Stimulated activated CD4-positive, alpha-beta T cell treated with anti-CD3 and anti-CD28 coated beads, Interleukin-1b, Interleukin-23, amount 100 ng/mL, for 1 hour (primary cell): Measurements from ENCODE around the gene PCDHGA6.
"Not testable (repeated sequence)": the region's sequence is repeated elsewhere in the genome, so short reads cannot be mapped to it uniquely, and the experiment has no call there.

Experiments used
- DNase-seq, 2 donors: peaks; one replicate each; pipeline ENCODE4 v3.0.0-alpha.2; 2020; ENCODE audit warnings: low read depth in 2 of 2

Gene PCDHGA6

DNA sequence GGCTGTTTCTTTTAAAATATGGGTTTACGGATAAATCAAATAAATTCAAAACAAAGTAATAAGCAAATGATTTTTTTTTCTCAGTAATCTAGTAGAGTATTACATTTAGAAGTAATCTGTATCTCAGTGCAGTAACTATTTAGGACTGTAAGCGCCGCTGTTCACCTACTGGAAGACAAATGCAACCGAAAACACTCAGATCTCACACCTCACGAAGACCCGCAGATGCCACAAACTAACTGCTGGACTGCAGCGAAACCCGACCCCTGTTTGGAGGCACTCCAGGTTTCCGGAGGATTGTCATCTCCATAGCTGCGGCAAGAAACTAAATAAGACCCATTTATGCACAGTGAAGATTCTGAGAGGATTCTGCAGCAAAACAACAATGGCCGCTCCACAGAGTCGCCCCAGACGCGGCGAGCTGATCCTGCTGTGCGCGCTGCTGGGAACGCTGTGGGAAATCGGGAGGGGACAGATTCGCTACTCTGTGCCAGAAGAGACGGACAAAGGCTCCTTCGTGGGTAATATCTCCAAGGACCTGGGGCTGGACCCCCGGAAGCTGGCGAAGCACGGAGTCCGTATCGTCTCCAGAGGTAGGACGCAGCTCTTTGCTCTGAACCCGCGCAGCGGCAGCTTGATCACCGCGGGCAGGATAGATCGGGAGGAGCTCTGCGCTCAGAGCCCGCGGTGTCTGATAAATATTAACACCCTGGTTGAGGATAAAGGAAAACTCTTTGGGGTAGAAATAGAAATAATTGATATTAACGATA lies 18.9 kb downstream of the PCDHGA6 start, which contains the start of gene PCDHGA8:
TSS of gene PCDHGA8 (plus strand) at position 205 of the 770 bp plus-strand sequence. CDS start at position 386, 181 bp downstream.
- no peak for DNase-seq

DNA sequence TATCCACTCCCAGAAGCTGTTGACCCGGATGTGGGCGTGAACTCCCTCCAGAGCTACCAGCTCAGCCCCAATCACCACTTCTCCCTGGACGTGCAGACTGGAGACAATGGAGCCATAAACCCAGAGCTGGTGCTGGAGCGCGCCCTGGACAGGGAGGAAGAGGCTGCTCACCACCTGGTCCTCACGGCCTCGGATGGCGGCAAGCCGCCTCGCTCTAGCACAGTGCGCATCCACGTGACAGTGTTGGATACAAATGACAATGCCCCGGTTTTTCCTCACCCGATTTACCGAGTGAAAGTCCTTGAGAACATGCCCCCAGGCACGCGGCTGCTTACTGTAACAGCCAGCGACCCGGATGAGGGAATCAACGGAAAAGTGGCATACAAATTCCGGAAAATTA lies 19.6 kb downstream of the PCDHGA6 start:
- DNase-seq = no peak

DNA sequence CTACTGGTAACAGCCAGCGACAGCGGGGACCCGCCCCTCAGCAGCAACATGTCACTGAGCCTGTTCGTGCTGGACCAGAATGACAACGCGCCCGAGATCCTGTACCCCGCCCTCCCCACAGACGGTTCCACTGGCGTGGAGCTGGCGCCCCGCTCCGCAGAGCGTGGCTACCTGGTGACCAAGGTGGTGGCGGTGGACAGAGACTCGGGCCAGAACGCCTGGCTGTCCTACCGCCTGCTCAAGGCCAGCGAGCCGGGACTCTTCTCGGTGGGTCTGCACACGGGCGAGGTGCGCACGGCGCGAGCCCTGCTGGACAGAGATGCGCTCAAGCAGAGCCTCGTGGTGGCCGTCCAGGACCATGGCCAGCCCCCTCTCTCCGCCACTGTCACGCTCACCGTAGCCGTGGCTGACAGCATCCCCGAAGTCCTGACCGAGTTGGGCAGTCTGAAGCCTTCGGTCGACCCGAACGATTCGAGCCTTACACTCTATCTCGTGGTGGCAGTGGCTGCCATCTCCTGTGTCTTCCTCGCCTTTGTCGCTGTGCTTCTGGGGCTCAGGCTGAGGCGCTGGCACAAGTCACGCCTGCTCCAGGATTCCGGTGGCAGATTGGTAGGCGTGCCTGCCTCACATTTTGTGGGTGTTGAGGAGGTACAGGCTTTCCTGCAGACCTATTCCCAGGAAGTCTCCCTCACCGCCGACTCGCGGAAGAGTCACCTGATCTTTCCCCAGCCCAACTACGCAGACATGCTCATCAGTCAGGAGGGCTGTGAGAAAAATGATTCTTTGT lies 20.9 kb downstream of the PCDHGA6 start:
- not testable (repeated sequence) for DNase-seq

DNA sequence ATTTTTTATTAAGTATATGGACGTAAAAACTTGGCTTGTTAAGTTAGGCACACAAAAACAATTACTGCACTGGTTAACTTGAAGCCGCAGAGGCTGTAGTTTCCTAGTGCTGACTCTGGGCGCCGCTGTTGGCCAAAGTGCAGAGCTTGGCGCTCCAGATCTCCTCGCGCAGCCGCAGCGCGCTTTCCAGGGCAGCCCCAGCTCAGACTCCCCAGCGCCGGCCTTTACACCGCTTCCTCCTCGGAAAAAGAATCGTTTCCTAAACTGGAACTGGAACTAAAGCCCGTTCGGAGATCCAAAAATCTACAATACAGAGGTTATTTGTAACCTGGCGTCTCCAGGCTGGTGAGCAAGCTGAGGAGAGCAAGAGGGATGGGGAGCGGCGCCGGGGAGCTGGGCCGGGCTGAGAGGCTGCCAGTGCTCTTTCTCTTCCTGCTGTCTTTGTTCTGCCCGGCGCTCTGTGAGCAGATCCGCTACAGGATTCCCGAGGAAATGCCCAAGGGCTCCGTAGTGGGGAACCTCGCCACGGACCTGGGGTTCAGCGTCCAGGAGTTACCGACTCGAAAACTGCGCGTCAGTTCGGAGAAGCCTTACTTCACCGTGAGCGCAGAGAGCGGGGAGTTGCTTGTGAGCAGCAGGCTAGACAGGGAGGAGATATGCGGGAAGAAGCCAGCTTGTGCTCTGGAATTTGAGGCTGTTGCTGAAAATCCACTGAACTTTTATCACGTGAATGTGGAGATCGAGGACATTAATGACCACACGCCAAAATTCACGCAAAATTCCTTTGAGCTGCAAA lies 24.3 kb downstream of the PCDHGA6 start, which contains the start of gene PCDHGB5:
TSS of gene PCDHGB5 (plus strand) at position 192 of the 796 bp plus-strand sequence. CDS start at position 373, 181 bp downstream.
- DNase-seq = not testable (repeated sequence)

DNA sequence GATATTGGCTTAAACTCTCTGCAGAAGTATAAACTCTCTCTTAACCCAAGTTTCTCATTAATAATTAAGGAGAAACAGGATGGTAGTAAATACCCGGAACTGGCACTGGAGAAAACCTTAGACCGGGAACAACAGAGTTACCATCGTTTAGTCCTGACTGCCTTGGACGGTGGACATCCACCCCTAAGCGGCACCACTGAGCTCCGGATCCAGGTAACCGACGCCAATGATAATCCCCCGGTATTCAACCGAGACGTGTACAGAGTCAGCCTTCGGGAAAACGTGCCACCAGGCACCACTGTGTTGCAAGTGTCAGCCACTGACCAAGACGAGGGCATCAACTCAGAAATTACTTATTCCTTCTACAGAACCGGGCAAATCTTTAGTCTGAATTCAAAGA lies 24.9 kb downstream of the PCDHGA6 start:
- no peak for DNase-seq

DNA sequence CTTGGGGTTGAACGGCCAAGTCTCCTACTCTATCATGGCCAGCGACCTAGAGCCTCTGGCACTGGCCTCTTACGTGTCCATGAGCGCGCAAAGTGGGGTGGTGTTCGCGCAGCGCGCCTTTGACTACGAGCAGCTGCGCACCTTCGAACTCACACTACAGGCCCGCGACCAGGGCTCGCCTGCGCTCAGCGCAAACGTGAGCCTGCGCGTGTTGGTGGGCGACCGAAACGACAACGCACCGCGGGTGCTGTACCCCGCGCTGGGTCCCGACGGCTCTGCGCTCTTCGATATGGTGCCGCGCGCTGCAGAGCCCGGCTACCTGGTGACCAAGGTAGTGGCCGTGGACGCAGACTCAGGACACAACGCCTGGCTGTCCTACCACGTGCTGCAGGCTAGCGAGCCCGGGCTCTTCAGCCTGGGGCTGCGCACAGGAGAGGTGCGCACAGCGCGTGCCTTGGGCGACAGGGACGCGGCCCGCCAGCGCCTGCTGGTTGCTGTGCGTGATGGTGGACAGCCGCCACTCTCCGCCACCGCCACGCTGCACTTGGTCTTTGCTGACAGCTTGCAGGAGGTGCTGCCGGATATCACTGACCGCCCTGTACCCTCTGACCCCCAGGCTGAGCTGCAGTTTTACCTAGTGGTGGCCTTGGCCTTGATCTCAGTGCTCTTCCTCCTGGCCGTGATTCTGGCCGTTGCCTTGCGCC lies 26.0 kb downstream of the PCDHGA6 start:
- no peak for DNase-seq

DNA sequence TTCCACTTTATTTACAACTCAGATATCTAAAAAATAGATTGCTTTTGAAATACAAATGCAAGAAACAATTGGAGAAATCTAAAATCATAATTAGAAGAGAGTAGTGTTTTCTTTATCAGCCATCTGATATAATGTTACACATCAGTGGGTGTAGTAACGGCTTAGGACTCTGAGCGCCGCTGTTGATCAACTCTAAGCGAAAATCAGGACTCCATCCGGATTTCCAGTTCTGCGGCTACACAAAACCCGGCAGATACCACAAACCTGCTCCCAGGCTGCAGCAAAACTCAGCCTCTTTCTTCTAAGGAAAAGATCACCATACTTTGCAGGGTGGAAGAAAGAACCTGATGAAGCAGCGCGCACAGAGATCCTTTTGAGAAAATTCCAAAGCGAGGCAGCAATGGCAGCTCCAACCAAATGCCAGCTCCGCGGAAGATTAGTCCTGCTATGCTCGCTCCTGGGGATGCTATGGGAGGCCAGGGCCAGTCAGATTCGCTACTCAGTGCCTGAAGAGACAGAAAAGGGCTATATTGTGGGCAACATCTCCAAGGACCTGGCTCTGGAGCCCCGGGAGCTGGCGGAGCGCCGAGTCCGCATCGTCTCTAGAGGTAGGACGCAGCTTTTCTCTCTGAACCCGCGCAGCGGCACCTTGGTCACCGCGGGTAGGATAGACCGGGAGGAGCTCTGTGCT lies 29.0 kb downstream of the PCDHGA6 start, which contains the start of gene PCDHGA9:
TSS of gene PCDHGA9 (plus strand) at position 226 of the 691 bp plus-strand sequence. CDS start at position 401, 175 bp downstream.
- DNase-seq = no peak

DNA sequence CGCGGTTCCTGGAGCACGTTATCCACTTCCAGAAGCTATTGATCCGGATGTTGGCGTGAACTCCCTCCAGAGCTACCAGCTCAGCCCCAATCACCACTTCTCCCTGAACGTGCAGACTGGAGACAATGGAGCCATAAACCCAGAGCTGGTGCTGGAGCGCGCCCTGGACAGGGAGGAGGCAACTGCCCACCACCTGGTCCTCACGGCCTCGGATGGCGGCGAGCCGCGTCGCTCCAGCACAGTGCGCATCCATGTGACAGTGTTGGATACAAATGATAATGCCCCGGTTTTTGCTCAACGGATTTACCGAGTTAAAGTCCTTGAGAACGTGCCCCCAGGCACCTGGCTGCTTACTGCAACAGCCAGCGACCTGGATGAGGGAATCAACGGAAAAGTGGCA lies 29.7 kb downstream of the PCDHGA6 start:
- DNase-seq = no peak

DNA sequence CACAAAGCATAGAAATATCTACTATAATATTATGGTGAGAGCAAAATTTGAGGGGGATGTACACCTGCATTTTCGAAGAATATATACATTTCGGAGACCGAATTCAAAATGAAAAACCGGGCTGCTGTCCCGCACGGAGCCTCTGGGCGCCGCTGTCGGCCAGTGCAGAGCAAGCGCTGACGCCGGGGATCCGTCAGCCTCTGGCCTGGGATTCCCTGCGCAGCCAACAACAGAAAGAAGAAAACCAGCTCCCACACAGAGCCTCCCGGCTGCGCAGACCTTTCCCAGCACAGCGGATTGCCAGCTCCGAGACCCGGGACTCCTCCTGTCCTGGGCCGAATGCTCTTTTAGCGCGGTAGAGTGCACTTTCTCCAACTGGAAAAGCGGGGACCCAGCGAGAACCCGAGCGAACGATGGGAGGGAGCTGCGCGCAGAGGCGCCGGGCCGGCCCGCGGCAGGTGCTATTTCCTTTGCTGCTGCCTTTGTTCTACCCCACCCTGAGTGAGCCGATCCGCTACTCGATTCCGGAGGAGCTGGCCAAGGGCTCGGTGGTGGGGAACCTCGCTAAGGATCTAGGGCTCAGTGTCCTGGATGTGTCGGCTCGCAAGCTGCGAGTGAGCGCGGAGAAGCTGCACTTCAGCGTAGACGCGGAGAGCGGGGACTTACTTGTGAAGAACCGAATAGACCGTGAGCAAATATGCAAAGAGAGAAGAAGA lies 34.3 kb downstream of the PCDHGA6 start, which contains the start of gene PCDHGB6:
TSS of gene PCDHGB6 (plus strand) at position 232 of the 716 bp plus-strand sequence. CDS start at position 414, 182 bp downstream.
- not testable (repeated sequence) for DNase-seq

DNA sequence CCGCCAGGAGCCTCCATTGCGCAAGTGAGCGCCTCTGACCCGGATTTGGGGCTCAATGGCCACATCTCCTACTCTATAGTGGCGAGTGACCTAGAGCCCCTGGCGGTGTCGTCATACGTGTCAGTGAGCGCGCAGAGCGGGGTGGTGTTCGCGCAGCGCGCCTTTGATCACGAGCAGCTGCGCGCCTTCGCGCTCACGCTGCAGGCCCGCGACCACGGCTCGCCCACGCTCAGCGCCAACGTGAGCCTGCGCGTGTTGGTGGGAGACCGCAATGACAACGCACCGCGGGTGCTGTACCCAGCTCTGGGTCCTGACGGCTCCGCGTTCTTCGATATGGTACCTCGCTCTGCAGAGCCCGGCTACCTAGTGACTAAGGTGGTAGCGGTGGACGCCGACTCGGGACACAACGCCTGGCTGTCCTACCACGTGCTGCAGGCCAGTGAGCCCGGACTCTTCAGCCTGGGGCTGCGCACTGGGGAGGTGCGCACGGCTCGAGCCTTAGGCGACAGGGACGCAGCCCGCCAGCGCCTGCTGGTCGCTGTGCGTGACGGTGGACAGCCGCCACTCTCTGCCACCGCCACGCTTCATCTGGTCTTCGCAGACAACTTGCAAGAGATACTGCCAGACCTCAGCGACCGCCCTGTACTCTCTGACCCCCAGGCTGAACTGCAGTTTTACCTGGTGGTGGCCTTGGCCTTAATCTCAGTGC lies 36.1 kb downstream of the PCDHGA6 start:
- no peak for DNase-seq

DNA sequence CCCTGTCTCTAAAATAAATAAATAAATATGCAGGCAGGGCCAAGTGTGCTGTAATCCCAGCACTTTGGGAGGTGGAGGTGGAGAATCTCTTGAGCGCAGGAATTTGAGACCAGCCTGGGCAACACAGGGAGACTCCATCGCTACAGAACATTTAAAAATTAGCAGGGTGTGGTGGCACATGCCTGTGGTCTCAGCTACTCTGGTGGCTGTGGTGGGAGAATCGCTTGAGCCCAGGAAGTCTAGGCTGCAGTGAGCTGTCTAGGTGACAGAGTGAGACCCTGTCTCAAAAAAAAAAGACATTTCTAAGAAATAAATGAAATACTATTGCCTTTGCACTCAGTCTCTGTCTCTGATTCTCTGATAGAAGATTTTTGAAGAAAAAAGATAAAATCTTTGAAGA lies 37.9 kb downstream of the PCDHGA6 start:
- DNase-seq = no peak

DNA sequence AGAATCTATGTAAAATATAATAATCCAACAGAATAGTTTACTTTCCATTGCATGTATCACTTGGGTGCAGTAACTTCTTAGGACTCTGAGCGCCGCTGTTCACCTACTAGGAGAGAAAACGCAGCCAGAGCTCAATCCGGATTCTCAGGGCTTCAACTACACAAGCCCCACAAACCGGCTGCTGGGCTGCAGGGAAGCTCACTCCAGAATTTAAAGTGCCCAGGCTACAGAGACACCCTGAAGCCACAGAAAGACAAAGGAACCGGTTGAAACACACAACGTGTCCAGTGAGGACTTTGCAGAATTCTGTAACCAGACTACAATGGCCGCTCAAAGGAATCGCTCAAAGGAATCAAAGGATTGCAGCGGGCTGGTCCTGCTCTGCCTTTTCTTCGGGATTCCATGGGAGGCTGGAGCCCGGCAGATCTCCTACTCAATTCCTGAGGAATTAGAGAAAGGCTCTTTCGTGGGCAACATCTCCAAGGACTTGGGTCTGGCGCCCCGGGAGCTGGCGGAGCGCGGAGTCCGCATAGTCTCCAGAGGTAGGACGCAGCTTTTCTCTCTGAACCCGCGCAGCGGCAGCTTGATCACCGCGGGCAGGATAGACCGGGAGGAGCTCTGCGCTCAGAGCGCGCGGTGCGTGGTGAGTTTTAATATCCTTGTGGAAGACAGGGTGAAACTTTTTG lies 39.3 kb downstream of the PCDHGA6 start, which contains the start of gene PCDHGA10:
TSS of gene PCDHGA10 (plus strand) at position 134 of the 686 bp plus-strand sequence. CDS start at position 323, 189 bp downstream.
- peak in 1 of 2 donors; percentile 34 for DNase-seq

DNA sequence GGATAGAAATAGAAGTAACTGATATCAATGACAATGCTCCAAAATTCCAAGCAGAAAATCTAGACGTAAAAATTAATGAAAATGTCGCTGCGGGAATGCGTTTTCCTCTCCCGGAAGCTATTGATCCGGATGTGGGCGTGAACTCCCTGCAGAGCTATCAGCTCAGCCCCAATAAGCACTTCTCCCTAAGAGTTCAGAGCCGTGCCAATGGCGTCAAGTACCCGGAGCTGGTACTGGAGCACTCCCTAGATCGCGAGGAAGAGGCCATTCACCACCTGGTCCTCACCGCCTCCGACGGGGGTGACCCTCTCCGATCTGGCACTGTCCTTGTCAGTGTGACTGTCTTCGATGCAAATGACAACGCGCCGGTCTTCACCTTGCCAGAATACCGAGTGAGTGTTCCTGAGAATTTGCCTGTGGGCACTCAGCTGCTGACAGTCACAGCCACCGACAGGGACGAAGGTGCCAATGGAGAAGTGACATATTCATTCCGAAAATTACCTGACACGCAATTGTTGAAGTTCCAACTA lies 39.9 kb downstream of the PCDHGA6 start:
- DNase-seq = no peak

DNA sequence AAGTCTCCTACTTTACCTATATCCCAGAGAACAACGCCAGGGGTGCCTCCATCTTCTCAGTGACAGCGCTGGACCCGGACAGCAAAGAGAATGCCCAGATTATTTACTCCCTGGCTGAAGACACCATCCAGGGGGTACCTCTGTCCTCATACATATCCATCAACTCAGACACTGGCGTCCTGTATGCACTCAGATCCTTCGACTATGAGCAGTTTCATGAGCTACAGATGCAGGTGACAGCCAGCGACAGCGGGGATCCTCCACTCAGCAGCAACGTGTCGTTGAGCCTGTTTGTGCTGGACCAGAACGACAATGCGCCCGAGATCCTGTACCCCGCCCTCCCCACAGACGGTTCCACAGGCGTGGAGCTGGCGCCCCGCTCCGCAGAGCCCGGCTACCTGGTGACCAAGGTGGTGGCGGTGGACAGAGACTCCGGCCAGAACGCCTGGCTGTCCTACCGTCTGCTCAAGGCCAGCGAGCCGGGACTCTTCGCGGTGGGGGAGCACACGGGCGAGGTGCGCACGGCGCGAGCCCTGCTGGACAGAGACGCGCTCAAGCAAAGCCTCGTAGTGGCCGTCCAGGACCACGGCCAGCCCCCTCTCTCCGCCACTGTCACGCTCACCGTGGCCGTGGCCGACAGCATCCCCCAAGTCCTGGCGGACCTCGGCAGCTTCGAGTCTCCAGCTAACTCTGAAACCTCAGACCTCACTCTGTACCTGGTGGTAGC lies 41.0 kb downstream of the PCDHGA6 start:
- not testable (repeated sequence) for DNase-seq

DNA sequence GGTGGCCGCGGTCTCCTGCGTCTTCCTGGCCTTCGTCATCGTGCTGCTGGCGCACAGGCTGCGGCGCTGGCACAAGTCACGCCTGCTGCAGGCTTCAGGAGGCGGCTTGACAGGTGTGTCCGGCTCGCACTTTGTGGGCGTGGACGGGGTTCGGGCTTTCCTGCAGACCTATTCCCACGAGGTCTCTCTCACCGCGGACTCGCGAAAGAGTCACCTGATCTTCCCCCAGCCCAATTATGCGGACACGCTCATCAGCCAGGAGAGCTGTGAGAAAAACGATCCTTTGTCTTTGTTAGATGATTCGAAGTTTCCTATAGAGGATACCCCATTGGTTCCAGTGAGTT lies 41.6 kb downstream of the PCDHGA6 start:
- not testable (repeated sequence) for DNase-seq

DNA sequence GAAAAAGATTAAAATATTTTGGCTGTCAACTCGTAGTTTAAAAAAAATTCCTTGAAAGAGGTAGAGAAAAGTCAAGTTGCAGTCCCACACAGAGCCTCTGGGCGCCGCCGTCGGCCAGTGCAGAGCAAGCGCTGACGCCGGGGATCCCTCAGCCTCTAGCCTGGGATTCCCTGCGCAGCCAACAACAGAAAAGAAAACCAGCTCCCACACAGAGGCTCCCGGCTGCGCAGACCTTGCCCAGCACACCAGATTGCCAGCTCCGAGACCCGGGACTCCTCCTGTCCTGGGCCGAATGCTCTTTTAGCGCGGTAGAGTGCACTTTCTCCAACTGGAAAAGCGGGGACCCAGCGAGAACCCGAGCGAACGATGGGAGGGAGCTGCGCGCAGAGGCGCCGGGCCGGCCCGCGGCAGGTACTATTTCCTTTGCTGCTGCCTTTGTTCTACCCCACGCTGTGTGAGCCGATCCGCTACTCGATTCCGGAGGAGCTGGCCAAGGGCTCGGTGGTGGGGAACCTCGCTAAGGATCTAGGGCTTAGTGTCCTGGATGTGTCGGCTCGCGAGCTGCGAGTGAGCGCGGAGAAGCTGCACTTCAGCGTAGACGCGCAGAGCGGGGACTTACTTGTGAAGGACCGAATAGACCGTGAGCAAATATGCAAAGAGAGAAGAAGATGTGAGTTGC lies 43.9 kb downstream of the PCDHGA6 start, which contains the start of gene PCDHGB7:
TSS of gene PCDHGB7 (plus strand) at position 184 of the 679 bp plus-strand sequence. CDS start at position 367, 183 bp downstream.
- not testable (repeated sequence) for DNase-seq
